Brain microvascular endothelial cell (primary cell): ENCODE measurements around the gene GAST.

Source experiments
- DNase-seq: peaks from one replicate; pipeline ENCODE4 v3.0.0-alpha.2; 2020
- H3K27ac ChIP-seq: fragments of 250-450 bp; sonication (Bioruptor Pico); 2 replicates; pipeline ENCODE4 v1.5.1; 2020; ENCODE audit warnings: mild to moderate bottlenecking, moderate library complexity
- H3K27me3 ChIP-seq: fragments of 250-450 bp; sonication (Bioruptor Pico); replicated peaks from 2 replicates; pipeline ENCODE4 v1.5.1; 2020; ENCODE audit warnings: mild to moderate bottlenecking
- H3K36me3 ChIP-seq: fragments of 250-450 bp; sonication (Bioruptor Pico); replicated peaks from 2 replicates; pipeline ENCODE4 v1.5.1; 2020; ENCODE audit warnings: mild to moderate bottlenecking
- H3K4me3 ChIP-seq: 2 replicates; pipeline ENCODE4 v1.5.1; 2011; ENCODE audit warnings: low read depth, mild to moderate bottlenecking, control low read depth, low read length, moderate library complexity
- in situ Hi-C: cut with HindIII; loops from 2 replicates; pipeline ENCODE4 v1.10.0; 2017; ENCODE audit warnings: low sequenced_read_pairs, low pct_ligation_motif_present
- TF ChIP-seq, protein P1 (sequence below): IDR thresholded peaks from 2 replicates; pipeline ENCODE4 v1.5.1; 2011; ENCODE audit warnings: low read depth, mild to moderate bottlenecking, moderate library complexity, low read length, control low read depth, inconsistent platforms; ENCODE audit errors: missing control alignments

Gene GAST, protein sequence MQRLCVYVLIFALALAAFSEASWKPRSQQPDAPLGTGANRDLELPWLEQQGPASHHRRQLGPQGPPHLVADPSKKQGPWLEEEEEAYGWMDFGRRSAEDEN

GRCh38 chr17:41711669-41712400, at the start of gene GAST:
GAST (plus strand) TSS chr17:41712331; CDS start chr17:41715437, 3,106 bp downstream.
- in situ Hi-C loops = no loop called here
- H3K36me3 ChIP-seq = no peaks in the 10 kb centered on the region
- H3K27ac ChIP-seq = no peak within 1 kb of the TSS
- no peak within 1 kb of the TSS for H3K4me3 ChIP-seq
- H3K27me3 ChIP-seq = no peaks in the 10 kb centered on the region
- DNase-seq = no peak
- TF ChIP-seq, protein P1, sequence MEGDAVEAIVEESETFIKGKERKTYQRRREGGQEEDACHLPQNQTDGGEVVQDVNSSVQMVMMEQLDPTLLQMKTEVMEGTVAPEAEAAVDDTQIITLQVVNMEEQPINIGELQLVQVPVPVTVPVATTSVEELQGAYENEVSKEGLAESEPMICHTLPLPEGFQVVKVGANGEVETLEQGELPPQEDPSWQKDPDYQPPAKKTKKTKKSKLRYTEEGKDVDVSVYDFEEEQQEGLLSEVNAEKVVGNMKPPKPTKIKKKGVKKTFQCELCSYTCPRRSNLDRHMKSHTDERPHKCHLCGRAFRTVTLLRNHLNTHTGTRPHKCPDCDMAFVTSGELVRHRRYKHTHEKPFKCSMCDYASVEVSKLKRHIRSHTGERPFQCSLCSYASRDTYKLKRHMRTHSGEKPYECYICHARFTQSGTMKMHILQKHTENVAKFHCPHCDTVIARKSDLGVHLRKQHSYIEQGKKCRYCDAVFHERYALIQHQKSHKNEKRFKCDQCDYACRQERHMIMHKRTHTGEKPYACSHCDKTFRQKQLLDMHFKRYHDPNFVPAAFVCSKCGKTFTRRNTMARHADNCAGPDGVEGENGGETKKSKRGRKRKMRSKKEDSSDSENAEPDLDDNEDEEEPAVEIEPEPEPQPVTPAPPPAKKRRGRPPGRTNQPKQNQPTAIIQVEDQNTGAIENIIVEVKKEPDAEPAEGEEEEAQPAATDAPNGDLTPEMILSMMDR = no peak

- H3K27ac ChIP-seq = no peak overlapping the region
- no peak for DNase-seq
- TF ChIP-seq, protein P1 = no peak
- H3K27me3 ChIP-seq = no peaks in the 10 kb centered on the region
- H3K4me3 ChIP-seq = no peak overlapping the region
- no peaks in the 10 kb centered on the region for H3K36me3 ChIP-seq
- in situ Hi-C loops = no loop called here
Observed at GRCh38 chr17:41663451-41664171, 48.5 kb upstream of the GAST start.

DNA sequence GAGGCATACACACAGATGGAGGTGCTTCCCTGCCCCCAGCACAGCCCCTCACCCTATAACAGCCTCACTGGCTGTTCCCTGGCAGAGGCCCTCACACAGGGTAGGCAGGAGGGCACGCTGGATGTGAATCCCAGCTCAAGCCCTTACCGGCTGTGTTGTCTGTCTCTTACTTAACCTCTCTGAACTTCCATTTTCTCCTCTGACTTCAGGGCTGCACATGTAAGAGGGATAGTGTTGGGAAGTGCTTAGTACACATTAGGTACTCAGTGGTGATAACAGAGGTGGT, 48.0 kb upstream of the GAST start:
- H3K27ac ChIP-seq = no peak overlapping the region
- H3K36me3 ChIP-seq = no peaks in the 10 kb centered on the region
- H3K27me3 ChIP-seq = no peaks in the 10 kb centered on the region
- TF ChIP-seq, protein P1 = no peak
- DNase-seq = no peak
- H3K4me3 ChIP-seq = no peak overlapping the region
- in situ Hi-C loops = no loop called here

- Histone ChIP-seq H3K27me3 (no peaks in the 10 kb centered on the region), H3K27ac (no peak overlapping the region), H3K36me3 (no peaks in the 10 kb centered on the region), H3K4me3 (peak overlapping the region; percentile 58)
- TF ChIP-seq, protein P1 = no peak
- DNase-seq = no peak
- in situ Hi-C loops = no loop called here
Observed at GRCh38 chr17:41664587-41665565, 47.3 kb upstream of the GAST start.

GRCh38 chr17:41665566-41666236, 46.4 kb upstream of the GAST start:
- peak overlapping the region; percentile 58 for H3K4me3 ChIP-seq
- in situ Hi-C loops = no loop called here
- TF ChIP-seq, protein P1 = peak; percentile 68
- no peaks in the 10 kb centered on the region for H3K36me3 ChIP-seq
- H3K27me3 ChIP-seq = no peaks in the 10 kb centered on the region
- H3K27ac ChIP-seq = peak overlapping the region; percentile 61
- DNase-seq = peak; percentile 52
